ENCODE results near the gene DOK5.

Gene DOK5

DNA sequence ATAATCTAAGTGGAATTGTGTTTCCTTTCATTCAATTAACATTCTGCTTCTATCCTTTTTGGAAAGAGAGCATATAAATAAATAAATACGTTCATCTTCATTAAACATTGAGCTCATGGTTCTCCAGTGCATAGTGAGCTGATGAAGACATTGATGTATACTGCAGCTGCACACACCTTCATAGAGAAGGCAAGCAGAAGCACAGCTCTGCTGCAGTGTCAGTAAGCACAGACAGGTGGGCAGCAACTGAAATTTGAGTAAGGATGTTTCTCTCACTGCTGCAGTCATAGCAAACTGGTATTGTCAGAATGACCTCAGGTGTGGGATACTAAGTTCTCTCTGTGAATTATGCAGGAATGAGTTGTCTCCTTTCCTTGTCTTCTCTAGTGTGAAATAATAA is 202.9 kb downstream of the DOK5 start:
- TF ChIP-seq, protein P1, sequence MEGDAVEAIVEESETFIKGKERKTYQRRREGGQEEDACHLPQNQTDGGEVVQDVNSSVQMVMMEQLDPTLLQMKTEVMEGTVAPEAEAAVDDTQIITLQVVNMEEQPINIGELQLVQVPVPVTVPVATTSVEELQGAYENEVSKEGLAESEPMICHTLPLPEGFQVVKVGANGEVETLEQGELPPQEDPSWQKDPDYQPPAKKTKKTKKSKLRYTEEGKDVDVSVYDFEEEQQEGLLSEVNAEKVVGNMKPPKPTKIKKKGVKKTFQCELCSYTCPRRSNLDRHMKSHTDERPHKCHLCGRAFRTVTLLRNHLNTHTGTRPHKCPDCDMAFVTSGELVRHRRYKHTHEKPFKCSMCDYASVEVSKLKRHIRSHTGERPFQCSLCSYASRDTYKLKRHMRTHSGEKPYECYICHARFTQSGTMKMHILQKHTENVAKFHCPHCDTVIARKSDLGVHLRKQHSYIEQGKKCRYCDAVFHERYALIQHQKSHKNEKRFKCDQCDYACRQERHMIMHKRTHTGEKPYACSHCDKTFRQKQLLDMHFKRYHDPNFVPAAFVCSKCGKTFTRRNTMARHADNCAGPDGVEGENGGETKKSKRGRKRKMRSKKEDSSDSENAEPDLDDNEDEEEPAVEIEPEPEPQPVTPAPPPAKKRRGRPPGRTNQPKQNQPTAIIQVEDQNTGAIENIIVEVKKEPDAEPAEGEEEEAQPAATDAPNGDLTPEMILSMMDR (IDR thresholded peaks at IDR 0.05; ENCODE audit: extremely low read depth, missing control alignments), result no peak
- no peak for DNase-seq (ENCODE audit: low spot score)

DNA sequence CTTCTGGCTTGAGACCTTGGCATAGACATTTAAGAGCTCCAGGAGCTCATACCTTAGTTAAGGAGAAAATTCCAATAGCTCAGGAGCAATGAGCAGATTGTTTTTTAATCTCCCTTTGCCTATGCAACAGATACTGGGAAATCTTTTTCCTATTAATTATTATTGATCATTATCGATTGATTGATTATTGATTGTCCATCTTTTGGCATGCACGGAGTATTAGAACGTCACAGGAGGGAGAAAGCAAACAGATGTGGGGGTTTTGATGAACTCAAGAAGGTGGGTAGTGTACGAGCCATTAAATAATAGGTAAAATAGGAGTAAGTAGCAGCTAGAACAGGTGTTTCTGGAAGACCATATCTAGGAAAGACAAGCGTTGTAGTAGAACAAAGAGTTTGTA is 205.0 kb downstream of the DOK5 start:
- TF ChIP-seq, protein P1 (IDR thresholded peaks at IDR 0.05; ENCODE audit: extremely low read depth, missing control alignments), result no peak
- no peak for DNase-seq (ENCODE audit: low spot score)

DNA sequence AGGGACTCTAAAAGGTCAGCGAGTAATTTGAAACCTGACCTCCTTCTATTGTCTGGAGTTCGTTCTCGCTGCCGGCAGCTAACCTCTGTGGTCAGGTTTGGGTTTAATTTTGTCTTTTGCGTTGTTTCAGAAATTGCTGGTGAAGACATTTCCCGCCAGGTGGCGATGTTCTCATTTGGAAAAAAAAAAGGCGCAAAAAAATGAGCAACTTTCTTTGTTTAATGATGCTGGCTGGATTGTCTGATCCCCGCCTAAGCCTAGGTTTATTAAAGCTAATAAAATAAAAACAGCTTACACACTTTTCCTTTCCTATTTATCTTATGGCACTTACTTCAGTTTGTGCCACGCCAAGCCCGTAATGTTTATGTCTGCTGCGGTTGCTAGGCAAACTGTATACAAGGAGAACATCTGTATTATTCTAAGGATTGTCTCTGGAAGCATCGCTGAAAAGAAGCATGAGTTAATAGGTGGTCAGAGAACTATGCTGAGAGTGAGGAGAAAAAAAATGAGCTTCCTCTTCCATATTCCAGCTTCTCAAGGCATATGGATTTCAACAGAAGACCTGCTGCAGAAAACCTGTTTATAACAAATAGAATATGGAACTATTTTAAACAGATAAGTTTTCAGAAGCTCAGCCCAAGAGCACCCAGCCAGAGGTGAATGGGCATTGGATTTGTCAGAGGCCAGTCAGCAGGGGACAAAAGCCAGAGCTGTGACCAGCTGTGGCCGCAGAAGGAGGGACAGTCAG is 205.7 kb downstream of the DOK5 start:
- peak; percentile 17 for DNase-seq (ENCODE audit: low spot score)

DNA sequence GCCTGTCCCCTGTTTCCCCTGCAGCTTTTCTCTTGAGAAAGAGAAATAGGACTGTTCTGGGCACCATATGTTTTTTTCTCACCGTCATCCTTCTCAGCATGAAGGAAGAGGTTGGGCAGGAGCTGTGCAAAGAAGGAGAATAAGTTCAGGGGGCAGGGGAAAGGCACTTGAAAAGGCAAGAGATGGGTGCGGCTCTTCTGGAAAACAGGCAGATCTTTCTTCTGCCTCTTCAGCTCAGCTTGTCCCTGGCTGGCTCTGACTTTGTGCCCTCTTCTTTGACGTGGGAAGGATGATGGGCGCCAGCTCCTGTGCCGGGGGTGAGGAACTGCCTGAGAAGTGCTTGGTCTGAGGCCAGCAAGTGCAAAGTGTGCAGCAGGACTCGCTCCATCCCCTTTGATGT is 206.5 kb downstream of the DOK5 start:
- no peak for DNase-seq (ENCODE audit: low spot score)
- TF ChIP-seq, protein P1 (IDR thresholded peaks at IDR 0.05; ENCODE audit: extremely low read depth, missing control alignments), result no peak

More for the DNA sequence above, 205.7 kb downstream of the DOK5 start:
- TF ChIP-seq, protein P1 (IDR thresholded peaks at IDR 0.05; ENCODE audit: extremely low read depth, missing control alignments), result peak; percentile 44

DNA sequence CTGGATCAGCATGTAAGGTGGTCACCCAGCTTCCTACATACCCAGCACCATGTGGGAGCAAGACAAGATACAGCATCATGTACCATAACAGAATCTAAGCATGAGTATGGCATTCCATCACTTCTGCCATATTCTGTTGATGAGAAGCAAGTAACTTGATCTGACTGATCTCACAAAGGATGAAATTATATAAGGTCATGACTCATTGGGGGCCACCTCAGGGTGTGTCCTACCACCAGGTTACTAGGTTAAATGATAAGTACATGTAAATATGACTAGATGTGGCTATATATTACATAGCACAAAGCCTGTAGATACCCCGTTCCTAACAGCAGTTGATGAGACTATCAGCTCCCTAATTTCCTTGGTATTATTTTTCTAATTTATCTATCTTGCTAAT is 213.1 kb downstream of the DOK5 start:
- DNase-seq (ENCODE audit: low spot score), result no peak
- TF ChIP-seq, protein P1 (IDR thresholded peaks at IDR 0.05; ENCODE audit: extremely low read depth, missing control alignments), result no peak

DNA sequence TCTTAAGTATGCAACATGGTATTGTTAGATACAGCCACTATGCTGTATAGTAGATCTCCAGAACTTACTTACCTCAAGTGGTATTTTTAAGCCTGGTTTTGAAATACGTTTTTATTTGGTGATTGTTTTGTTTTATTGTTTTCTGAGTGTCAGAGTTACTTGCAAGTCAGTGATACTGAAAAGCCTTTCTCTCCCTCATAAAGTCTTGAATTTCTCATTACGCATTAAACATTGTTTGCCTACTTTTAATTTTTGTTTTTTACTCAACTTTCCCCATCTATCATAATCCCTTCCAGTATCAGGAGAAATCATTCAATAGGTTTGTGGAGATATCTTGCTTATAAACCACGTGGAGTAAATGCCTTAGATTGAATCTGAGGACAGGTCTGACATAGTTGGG is 214.9 kb downstream of the DOK5 start:
- TF ChIP-seq, protein P1 (IDR thresholded peaks at IDR 0.05; ENCODE audit: extremely low read depth, missing control alignments), result no peak
- no peak for DNase-seq (ENCODE audit: low spot score)

DNA sequence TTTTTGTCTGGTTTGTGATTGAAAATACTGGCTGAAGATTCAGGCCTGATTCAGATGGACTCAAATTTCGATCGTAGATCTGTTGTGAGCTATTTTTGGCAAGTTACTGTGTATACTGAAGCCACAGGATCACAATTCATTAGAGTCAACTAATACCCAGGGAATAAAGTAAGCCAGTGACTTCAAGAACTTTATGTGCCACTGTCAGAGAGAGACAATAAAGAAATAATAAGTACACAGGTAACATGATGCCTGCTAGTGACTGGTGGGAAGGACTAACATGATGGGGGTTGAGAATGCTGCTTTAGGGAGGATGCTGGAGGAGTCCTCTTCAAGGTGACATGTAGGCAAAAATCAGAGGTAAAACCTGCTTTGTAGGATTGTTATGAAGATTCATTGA is 215.9 kb downstream of the DOK5 start:
- TF ChIP-seq, protein P1 (IDR thresholded peaks at IDR 0.05; ENCODE audit: extremely low read depth, missing control alignments), result no peak
- no peak for DNase-seq (ENCODE audit: low spot score)

All from GM20000 (cell line).